HG03095 (cell line): Measurements from ENCODE around the gene ISYNA1.

Experiments
- ATAC-seq: cut with Tn5 transposase; IDR thresholded peaks from one replicate; pipeline ENCODE4 v1.9.1; 2021; ENCODE audit warnings: moderate library complexity; ENCODE audit not compliant: unreplicated experiment

Gene ISYNA1

GRCh38 chr19:18433015-18433691 is 4.8 kb downstream of the ISYNA1 start:
- no peak for ATAC-seq

- no peak for ATAC-seq
Measured at GRCh38 chr19:18432275-18433014, 5.5 kb downstream of the ISYNA1 start.

- ATAC-seq: no peak
Measured at GRCh38 chr19:18431351-18432197, 6.4 kb downstream of the ISYNA1 start.

- ATAC-seq: no peak
Measured at GRCh38 chr19:18430417-18431144, 7.4 kb downstream of the ISYNA1 start.

GRCh38 chr19:18429717-18430416 is 8.1 kb downstream of the ISYNA1 start:
- ATAC-seq: no peak

GRCh38 chr19:18428787-18429674 is 8.9 kb downstream of the ISYNA1 start:
- peak; percentile 53 for ATAC-seq

GRCh38 chr19:18428173-18428786 is 9.7 kb downstream of the ISYNA1 start:
- peak; percentile 2 for ATAC-seq

- no peak for ATAC-seq
Measured at GRCh38 chr19:18427743-18428113, 10.2 kb downstream of the ISYNA1 start.

GRCh38 chr19:18427080-18427742 is 10.7 kb downstream of the ISYNA1 start:
- no peak for ATAC-seq

- ATAC-seq: no peak
Measured at GRCh38 chr19:18426416-18426767, 11.5 kb downstream of the ISYNA1 start.

GRCh38 chr19:18425515-18426415 is 12.2 kb downstream of the ISYNA1 start:
- no peak for ATAC-seq

- no peak for ATAC-seq
Measured at GRCh38 chr19:18424890-18425514, 12.9 kb downstream of the ISYNA1 start.

- no peak for ATAC-seq
Measured at GRCh38 chr19:18424122-18424889, 13.6 kb downstream of the ISYNA1 start.

- ATAC-seq: no peak
Measured at GRCh38 chr19:18423258-18424020, 14.5 kb downstream of the ISYNA1 start.

- ATAC-seq: no peak
Measured at GRCh38 chr19:18422530-18423191, 15.3 kb downstream of the ISYNA1 start.
